ENCODE measurements around the gene MPDU1.

Gene MPDU1

GRCh38 chr17:7631398-7632380 is 48.0 kb downstream of the MPDU1 start:
- POLR2A ChIA-PET (ENCODE audit: low non-redundant PET): no interaction called here
- CTCF ChIA-PET: interaction anchor here (0.5 to 2.3 kb wide), 10 partner anchors 11 to 703 kb away, joined by 3 to 14 read pairs (median 4); partner anchors contain the start of genes ATP1B2 and TP53
- no peak for DNase-seq (ENCODE audit: low spot score)
- H3K27ac ChIP-seq: no peak overlapping the region
- TF ChIP-seq, protein P1, sequence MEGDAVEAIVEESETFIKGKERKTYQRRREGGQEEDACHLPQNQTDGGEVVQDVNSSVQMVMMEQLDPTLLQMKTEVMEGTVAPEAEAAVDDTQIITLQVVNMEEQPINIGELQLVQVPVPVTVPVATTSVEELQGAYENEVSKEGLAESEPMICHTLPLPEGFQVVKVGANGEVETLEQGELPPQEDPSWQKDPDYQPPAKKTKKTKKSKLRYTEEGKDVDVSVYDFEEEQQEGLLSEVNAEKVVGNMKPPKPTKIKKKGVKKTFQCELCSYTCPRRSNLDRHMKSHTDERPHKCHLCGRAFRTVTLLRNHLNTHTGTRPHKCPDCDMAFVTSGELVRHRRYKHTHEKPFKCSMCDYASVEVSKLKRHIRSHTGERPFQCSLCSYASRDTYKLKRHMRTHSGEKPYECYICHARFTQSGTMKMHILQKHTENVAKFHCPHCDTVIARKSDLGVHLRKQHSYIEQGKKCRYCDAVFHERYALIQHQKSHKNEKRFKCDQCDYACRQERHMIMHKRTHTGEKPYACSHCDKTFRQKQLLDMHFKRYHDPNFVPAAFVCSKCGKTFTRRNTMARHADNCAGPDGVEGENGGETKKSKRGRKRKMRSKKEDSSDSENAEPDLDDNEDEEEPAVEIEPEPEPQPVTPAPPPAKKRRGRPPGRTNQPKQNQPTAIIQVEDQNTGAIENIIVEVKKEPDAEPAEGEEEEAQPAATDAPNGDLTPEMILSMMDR (conservative IDR thresholded peaks at IDR 0.05; ENCODE audit: low read depth): no peak

DNA sequence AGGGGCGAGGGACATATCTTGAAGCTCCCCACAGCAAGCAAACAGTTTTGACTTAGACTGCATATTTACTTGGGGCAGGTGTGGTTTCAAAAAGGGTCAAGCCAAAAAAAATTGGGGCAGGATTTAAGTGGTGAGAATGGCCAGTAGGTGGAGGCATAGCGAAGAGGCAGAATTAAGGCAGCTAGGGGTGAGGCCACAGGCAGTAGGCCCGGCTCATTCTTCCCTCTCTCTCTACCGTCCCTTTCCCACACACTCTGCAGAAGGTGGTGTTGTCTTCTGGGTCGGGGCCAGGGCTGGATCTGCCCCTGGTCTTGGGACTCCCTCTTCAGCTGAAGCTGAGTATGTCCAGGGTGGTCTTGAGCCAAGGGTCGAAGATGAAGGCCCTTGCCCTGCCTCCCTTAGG is 48.8 kb downstream of the MPDU1 start:
- POLR2A ChIA-PET (ENCODE audit: low non-redundant PET): no interaction called here
- TF ChIP-seq, protein P1 (conservative IDR thresholded peaks at IDR 0.05; ENCODE audit: low read depth): no peak; the same call in 1 of the 2 replicates
- peak; percentile 58 for DNase-seq (ENCODE audit: low spot score)
- CTCF ChIA-PET: interaction anchor here (0.5 to 2.3 kb wide), 14 partner anchors 8 to 776 kb away, joined by 3 to 14 read pairs (median 4); partner anchors contain the start of genes ATP1B2 and TP53
- no peak overlapping the region for H3K27ac ChIP-seq

DNA sequence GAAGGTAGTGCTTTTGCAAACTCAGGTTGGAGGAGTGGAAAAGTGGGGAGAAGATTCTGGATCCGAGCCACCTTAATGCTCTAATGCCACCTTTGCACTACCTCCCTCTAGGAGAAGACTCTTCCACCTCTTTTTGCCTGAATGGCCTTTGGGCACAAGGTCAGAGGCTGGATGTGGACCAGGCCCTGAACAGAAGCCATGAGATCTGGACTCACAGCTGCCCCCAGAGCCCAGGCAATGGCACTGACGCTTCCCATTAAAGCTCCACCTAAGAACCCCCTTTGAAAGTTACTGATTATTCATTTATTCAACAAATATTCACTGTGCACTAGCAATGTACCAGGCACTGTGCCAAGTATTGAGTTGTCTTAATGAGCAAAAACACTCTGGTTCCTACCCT is 49.4 kb downstream of the MPDU1 start:
- ChIA-PET POLR2A (ENCODE audit: low non-redundant PET) (no interaction called here), CTCF (interaction anchor here (0.6 to 2.3 kb wide), 10 partner anchors 9 to 775 kb away, joined by 3 to 14 read pairs (median 4); partner anchors contain the start of genes ATP1B2 and TP53)
- no peak for DNase-seq (ENCODE audit: low spot score)
- TF ChIP-seq, protein P1 (conservative IDR thresholded peaks at IDR 0.05; ENCODE audit: low read depth): no peak
- no peak overlapping the region for H3K27ac ChIP-seq

GRCh38 chr17:7634384-7634783 is 50.7 kb downstream of the MPDU1 start:
- ChIA-PET CTCF (interaction anchor here (0.7 to 1.6 kb wide), 2 partner anchors 14 to 53 kb away, joined by 5 to 8 read pairs; partner anchors contain the start of gene TP53), POLR2A (ENCODE audit: low non-redundant PET) (no interaction called here)
- peak; percentile 25 for DNase-seq (ENCODE audit: low spot score)
- TF ChIP-seq, protein P1 (conservative IDR thresholded peaks at IDR 0.05; ENCODE audit: low read depth): no peak
- no peak overlapping the region for H3K27ac ChIP-seq

GRCh38 chr17:7636163-7636562 is 52.5 kb downstream of the MPDU1 start:
- CTCF ChIA-PET: interaction anchor here (0.6 kb wide), 1 partner anchor 199 kb away, joined by 3 read pairs; no protein-coding TSS in a partner anchor
- TF ChIP-seq, protein P1 (conservative IDR thresholded peaks at IDR 0.05; ENCODE audit: low read depth): no peak
- no peak for DNase-seq (ENCODE audit: low spot score)
- POLR2A ChIA-PET (ENCODE audit: low non-redundant PET): no interaction called here
- no peak overlapping the region for H3K27ac ChIP-seq
